ENCODE results near the gene SIAH2.
"Not testable (repeated sequence)": the region's sequence is repeated elsewhere in the genome, so short reads cannot be mapped to it uniquely, and the experiment has no call there.

Gene SIAH2

GRCh38 chr3:150763122-150763840 is at the start of gene SIAH2:
SIAH2 (minus strand) TSS chr3:150763169; CDS start chr3:150762849, 320 bp downstream.
- DNase-seq, result peak; percentile 93 to 94

DNA sequence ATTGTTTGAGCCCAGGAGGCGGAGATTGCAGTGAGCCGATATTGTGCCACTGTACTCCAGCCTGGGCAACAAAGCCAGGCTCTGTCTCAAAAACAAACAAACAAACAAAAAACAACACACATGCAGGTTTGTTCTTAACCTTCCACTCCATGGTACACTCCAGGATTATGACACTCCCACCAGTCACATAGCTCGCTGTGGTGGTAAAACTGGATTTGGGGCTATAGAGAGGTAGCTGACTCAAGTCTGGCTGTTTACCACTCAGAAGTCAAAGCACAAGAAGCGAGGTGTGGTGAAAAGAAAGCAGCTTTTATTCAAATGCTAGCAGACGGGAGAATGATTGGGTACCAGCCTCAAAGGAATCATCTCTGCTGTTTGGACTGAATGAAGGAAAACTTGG is 49.0 kb upstream of the SIAH2 start:
- DNase-seq, result no peak

- no peak for DNase-seq
Observed at GRCh38 chr3:150810641-150811040, 47.7 kb upstream of the SIAH2 start.

DNA sequence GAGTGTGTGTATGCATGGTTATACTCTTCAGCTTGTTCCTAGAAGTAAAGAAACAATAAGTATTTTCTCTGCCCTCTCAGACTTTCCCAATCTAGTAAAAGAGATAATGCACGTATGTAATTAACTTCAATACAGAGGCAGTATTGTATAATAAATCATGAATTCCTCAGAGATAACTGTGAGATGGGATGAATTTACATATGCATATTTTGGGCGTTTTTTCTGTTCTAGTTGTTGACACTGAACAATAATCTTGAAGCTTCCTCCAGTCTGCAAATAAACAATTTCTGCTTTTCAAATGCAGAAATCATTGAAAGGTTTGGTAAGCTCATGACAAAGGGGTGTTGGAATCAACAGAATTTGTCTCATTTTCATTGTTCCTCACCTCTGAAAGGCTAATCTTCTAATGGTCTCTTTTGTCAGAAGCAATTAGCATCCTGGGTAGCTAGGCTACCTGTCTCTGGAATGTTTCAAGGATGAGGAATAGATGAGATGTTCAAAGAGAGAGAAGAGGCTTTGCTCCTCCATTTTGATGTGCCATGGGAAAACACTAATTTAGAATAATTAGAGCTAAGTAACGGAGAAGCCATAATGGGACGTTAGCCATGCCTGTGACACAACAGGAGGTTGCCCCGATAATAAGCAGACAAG is 43.3 kb upstream of the SIAH2 start:
- no peak for DNase-seq

- no peak for DNase-seq
Observed at GRCh38 chr3:150805354-150805753, 42.4 kb upstream of the SIAH2 start.

DNA sequence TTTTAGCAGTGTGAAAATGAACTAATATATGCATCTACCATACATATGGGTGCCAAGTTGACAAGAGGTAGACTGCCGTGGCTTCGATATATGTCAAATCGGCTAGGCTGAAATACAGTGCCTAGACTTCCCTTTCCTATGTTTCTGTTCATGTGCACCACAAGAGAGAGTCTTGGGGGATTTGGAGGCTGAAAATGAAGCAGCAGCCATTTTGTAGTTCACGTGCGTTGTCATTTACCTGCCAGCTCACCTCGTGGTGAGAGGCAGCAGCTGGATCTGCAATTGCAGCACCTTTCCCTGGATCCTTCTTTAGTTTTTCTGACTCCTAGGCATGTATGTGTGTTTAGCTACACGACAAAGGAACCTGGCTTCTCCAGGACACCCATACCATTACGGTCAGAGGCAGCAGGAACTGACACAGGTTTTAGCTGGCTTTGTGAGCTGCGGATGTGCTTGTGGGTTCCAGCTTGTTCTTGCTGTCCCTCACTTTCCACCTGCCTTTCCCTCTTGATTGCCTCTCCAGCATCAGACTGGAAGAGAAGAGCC is 40.5 kb upstream of the SIAH2 start:
- no peak for DNase-seq

DNA sequence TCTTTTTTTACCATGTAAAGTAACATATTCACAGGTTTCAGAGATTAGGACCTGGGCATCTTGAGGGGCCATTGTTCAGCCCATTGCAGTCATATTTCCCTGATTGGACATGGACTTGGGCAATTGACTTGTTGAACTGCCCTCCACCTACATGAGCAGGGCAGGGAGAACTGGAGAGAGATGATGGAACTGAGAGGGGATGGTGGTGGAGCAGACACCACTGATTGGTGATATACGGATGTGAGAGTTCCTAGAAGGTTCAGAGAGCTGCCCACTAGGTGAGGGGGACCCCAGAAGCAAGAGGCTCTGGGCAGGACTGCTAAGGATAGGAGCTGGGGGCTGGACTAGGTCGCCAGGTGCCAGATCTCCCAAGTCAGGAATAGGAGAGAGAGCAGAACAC is 37.8 kb upstream of the SIAH2 start:
- DNase-seq, result no peak

DNA sequence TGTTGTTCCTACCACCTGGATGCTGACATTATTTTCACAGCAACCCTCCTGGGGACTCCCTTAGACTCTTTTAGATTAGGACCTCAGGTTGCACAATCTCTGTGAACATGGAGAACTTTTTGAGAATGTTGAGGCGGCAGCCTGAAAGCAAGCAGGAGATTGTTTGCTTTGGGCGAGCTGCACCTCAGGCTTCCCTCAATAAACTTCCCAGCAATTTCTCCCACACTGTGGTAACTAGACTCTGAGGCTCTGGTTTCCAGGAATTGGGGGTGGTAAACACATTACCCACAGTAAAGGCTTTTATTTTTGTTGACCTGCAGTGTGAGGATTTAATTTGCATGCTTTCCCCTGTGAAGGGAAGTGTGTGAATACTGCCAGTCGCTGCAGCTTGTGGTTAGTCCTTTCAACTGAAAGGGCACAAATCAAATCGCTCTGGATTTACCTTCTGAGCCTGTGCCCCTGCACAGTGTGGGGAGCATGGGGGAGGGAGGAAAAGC is 35.2 kb upstream of the SIAH2 start:
- DNase-seq, result no peak

DNA sequence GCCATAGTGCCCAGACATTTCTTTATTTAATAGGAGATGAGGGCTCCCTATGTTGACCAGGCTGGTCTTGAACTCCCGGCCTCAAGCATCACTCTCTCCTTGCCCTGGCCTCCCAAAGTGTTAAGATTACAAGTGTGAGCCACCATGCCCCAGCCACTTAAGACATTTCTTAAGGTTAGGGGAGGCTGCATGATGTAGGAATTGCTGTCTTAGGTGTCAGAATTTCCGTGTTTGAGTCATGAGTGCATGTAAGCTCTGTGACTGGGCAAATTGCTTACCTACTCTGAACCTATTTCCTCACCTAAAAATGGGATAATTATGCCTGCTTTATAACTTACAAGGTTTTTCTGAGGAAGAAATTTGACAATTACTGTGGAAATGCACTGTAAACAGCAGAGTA is 34.2 kb upstream of the SIAH2 start:
- no peak for DNase-seq

- DNase-seq, result not testable (repeated sequence)
Observed at GRCh38 chr3:150796527-150796926, 33.6 kb upstream of the SIAH2 start.

GRCh38 chr3:150793641-150794040 is 30.7 kb upstream of the SIAH2 start:
- no peak for DNase-seq

DNA sequence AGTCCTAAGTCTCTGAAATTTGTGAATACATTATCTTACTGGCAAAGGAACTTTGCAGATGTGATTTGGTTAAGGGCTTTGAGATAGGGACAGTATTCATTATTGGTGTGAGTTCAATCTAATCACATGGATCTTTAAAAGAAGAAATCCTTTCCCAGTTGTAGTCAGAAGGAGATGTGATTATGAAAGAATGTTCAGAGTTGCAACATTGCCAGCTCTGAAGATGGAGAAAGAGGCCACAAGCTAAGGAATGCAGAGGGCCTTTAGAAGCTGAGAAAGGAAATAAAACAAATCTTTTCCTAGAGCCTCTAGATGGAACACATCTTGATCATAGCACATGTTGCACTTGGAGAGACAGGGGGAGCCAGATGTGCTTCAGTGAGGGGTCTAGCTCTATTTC is 27.7 kb upstream of the SIAH2 start:
- no peak for DNase-seq

DNA sequence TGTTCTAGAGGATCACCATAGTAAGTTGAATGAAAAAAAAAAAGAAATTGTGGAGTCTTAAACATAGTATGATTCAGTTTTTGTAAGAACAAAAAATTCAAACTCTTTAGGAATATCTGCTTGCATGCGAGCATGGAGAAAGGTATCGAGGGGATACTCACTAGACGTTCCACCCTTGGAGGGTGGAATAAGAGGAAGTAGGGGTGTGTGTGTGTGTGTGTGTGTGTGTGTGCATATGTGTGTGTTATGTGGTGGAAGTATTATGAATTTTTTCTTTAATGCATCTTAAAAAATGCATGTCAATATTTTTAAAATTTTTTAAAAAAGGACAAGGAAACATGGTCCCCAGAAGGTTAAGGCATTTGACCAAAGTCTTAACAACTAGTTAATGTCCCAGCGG is 26.5 kb upstream of the SIAH2 start:
- DNase-seq, result no peak

GRCh38 chr3:150787741-150788370 is 24.9 kb upstream of the SIAH2 start:
- peak; percentile 90 to 92 for DNase-seq

DNA sequence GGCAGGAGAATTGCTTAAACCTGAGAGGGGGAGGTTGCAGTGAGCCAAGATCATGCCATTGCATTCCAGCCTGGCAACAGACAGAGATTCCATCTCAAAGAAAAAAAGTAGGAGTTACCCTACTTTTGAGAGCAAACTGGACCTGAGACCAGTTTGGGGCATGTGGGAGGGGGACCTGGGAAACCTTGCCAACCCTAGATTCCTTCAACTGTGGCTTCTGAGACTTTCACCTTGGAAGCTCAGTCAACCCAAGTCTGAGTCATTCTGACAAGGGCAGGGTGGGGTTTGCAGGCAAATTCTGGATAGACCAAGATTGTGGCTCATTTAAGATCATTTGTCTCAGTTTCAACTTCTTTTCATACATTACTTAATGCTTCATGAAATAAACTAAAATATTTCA is 23.8 kb upstream of the SIAH2 start:
- DNase-seq, result peak; percentile 37 to 55

DNA sequence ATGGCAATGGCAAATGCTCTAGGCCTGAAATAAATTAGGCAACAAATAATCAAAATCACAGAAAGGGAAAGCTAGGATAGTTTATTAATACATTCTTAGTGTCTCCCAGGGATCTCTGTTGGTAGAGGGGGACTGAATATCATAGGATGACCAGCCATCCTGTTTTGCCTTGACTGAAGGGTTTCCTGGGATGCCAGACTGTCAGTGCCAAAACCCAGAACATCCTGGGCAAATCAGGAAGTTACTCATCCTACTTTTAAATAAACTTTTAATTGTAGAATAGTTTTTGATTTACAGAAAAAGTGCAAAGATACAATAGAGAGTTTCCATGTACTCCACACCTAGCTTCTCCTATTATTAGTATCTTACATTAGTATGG is 21.8 kb upstream of the SIAH2 start:
- DNase-seq, result no peak

GRCh38 chr3:150783920-150784746 is 21.2 kb upstream of the SIAH2 start:
- DNase-seq, result peak in 1 of 2 experiments; percentile 28

- DNase-seq, result no peak
Observed at GRCh38 chr3:150783316-150783715, 20.3 kb upstream of the SIAH2 start.

- no peak for DNase-seq
Observed at GRCh38 chr3:150779402-150779858, 16.5 kb upstream of the SIAH2 start.

DNA sequence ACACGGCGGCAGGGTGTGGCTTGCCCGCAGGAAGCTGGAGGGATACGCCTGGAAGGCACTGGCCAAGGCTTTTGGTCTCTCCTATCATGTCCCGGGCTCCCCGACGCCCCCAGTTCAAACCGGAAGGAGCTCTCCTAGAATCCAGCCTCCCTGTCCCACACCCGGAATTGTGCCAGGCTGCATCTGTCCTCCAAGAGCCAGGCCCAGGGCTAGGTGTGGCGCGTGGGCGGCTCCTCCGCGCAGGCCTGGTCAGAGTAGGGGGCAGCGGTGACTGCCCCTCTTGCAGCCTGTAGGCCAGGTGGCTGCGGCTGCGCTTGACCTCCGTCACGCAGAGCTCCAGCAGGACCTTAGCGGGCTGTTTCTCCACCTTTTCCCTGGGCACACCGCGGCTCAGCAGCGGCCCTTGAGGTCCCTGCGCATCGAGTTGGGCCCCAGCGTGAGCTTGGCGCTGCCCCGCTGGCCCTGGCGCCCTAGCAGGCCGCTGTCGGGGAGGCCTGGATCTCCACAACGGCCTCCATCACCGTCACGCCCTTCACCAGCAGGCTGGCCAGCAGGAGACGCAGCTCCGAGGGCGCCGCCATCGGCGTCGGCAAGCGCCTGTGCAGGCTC is 15.9 kb upstream of the SIAH2 start:
- no peak for DNase-seq

DNA sequence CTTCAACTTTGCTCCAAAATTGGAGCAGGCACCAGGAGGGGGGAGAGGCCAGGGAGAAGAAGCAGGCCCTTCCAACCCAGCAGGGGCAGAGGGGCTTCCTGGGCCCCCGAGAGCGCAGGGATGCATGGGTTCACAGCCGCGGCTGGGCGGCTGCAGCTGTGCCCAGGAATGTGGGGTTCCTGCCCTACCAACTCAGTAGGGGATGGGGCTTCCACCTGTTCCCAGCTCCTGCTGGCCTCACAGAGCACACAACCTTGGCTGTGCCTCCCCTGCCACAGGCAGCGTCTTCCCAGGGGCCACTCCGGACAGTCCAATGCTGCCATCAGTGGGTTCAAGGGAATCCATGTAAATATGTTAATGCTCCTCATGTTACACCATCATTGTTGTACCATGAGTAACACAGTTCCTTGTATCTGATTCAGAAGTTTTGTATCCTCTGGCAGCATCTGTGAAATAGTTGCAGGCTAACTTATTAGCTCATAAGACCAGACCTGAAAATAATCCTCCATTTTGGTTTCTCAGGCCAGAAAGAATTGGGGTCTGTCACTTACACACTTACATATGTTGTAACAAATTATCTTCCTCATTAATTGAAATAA is 12.1 kb upstream of the SIAH2 start:
- no peak for DNase-seq

Measured in activated CD4-positive, alpha-beta T cell treated with anti-CD3 and anti-CD28 coated beads, Interleukin-2, amount 50 U/mL, for 48 hours (primary cell).